ENCODE data around the gene LYPD8.

GRCh38 chr1:248790456-248790855, 34.9 kb upstream of the LYPD8 start:
- TF ChIP-seq REST (IDR thresholded peaks at IDR 0.05; ENCODE audit: borderline replicate concordance) (no peak), POLR2AphosphoS5 (IDR thresholded peaks at IDR 0.05) (no peak), RAD21 (conservative IDR thresholded peaks at IDR 0.05) (no peak), EZH2 (IDR thresholded peaks at IDR 0.05; ENCODE audit: borderline replicate concordance, insufficient read depth, low read length, poor library complexity, severe bottlenecking) (no peak), TAF1 (IDR thresholded peaks at IDR 0.05; ENCODE audit: low read depth) (no peak), EP300 (conservative IDR thresholded peaks at IDR 0.05; ENCODE audit: poor library complexity, severe bottlenecking) (no peak), MXI1 (conservative IDR thresholded peaks at IDR 0.05; ENCODE audit: poor library complexity, severe bottlenecking) (no peak), SMC3 (conservative IDR thresholded peaks at IDR 0.05; ENCODE audit: poor library complexity) (no peak)
- TF ChIP-seq, protein P1, sequence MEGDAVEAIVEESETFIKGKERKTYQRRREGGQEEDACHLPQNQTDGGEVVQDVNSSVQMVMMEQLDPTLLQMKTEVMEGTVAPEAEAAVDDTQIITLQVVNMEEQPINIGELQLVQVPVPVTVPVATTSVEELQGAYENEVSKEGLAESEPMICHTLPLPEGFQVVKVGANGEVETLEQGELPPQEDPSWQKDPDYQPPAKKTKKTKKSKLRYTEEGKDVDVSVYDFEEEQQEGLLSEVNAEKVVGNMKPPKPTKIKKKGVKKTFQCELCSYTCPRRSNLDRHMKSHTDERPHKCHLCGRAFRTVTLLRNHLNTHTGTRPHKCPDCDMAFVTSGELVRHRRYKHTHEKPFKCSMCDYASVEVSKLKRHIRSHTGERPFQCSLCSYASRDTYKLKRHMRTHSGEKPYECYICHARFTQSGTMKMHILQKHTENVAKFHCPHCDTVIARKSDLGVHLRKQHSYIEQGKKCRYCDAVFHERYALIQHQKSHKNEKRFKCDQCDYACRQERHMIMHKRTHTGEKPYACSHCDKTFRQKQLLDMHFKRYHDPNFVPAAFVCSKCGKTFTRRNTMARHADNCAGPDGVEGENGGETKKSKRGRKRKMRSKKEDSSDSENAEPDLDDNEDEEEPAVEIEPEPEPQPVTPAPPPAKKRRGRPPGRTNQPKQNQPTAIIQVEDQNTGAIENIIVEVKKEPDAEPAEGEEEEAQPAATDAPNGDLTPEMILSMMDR (IDR thresholded peaks at IDR 0.05; ENCODE audit: poor library complexity, severe bottlenecking): no peak
